Prostate gland (tissue), 2 donors: ENCODE results near the gene POC1B. TPM values are rescaled to one million over a fixed set of nuclear protein-coding genes. Genes with fewer than 3 reads are reported as not detected.

Experiments
- DNase-seq: peaks from one replicate; pipeline ENCODE4 v3.0.0-alpha.2; 2019; ENCODE audit warnings: low spot score
- H3K27ac ChIP-seq, 2 donors: fragments of 200-600 bp; sonication (generic); 2 replicates each; pipeline ENCODE4 v1.5.1; 2017 to 2019
- H3K27me3 ChIP-seq: fragments of 200-600 bp; sonication (generic); replicated peaks from 2 replicates; pipeline ENCODE4 v1.5.1; 2019; ENCODE audit not compliant: insufficient read depth
- H3K36me3 ChIP-seq, 2 donors: fragments of 200-600 bp; sonication (generic); 1 replicate in 1 of 2; 2 replicates in 1 of 2; pipeline versions ENCODE4 v1.5.1 to v1.8.1; 2017 to 2019
- H3K4me1 ChIP-seq: fragments of 200-600 bp; sonication (generic); replicated peaks from 2 replicates; pipeline ENCODE4 v1.5.1; 2019
- H3K4me3 ChIP-seq, 2 donors: fragments of 200-600 bp; sonication (generic); 2 replicates each; pipeline ENCODE4 v1.5.1; 2017 to 2019
- H3K9me3 ChIP-seq: fragments of 200-600 bp; sonication (generic); 2 replicates; pipeline ENCODE4 v1.5.1; 2017
- CTCF ChIP-seq, 4 experiments: fragments of 200-600 bp in 2 of 4; fragments of 450-650 bp in 2 of 4; sonication (generic) in 2 of 4; IDR thresholded peaks; 1 replicate in 3 of 4; 2 replicates in 1 of 4; pipeline ENCODE4 v1.5.1; 2016 to 2019; ENCODE audit warnings: antibody characterized with exemption in 4 of 4, mild to moderate bottlenecking in 2 of 4, moderate library complexity in 2 of 4
- POLR2A ChIP-seq: fragments of 450-650 bp; IDR thresholded peaks from one replicate; pipeline ENCODE4 v1.6.1; 2016; ENCODE audit warnings: antibody characterized with exemption, mild to moderate bottlenecking
- POLR2AphosphoS5 ChIP-seq: sonication (generic); formaldehyde crosslinking; IDR thresholded peaks from one replicate; pipeline ENCODE4 v1.6.1; 2017; ENCODE audit warnings: antibody characterized with exemption
- WGBS: methylation state at CpG from one replicate; pipeline ENCODE4 v1.1.5; 2018; 5-methylcytosine and 5-hydroxymethylcytosine counted together
- intact Hi-C: fragments of 100-400 bp; cut with DNase I; formaldehyde crosslinking; loops from one replicate; pipeline ENCODE4 v1.14.2; 2022
- total RNA-seq, 2 donors: library from RNA; depleted of rRNA; stranded (reverse); fragments of >200 nt; gene quantifications; one replicate each; pipeline ENCODE4 v1.1.0, GENCODE V29; 2016

The POC1B gene
- total RNA-seq, 2 donors from 2014 or later: 11.1 to 15.8 TPM

- DNase-seq: no peak
- no peak overlapping the region for H3K27ac ChIP-seq
- no peaks in the 10 kb centered on the region for H3K27me3 ChIP-seq
- H3K36me3 ChIP-seq: no peaks in the 10 kb centered on the region
- intact Hi-C loops: no loop called here
- H3K9me3 ChIP-seq: no peaks in the 10 kb centered on the region
- 94% methylated on average over 3 of the region's 3 CpGs for WGBS
- TF ChIP-seq CTCF (IDR thresholded peaks at IDR 0.05) (no peak), POLR2AphosphoS5 (no peak), POLR2A (no peak)
- peaks cover 5% of the 10 kb centered on the region for H3K4me1 ChIP-seq
- no peak overlapping the region for H3K4me3 ChIP-seq
These were observed 139.7 kb downstream of the POC1B start for GRCh38 chr12:89386138-89386537.

GRCh38 chr12:89384807-89385206 is 141.0 kb downstream of the POC1B start:
- Histone ChIP-seq H3K36me3 (no peaks in the 10 kb centered on the region), H3K4me1 (peaks cover 5% of the 10 kb centered on the region), H3K4me3 (no peak overlapping the region), H3K9me3 (no peaks in the 10 kb centered on the region), H3K27me3 (no peaks in the 10 kb centered on the region), H3K27ac (peak overlapping the region; percentile 30 to 44)
- WGBS: 37% methylated on average over 3 of the region's 3 CpGs
- intact Hi-C loops: loop anchor here (5.0 kb wide), 1 partner anchor 1253 kb away; no protein-coding TSS in a partner anchor
- TF ChIP-seq POLR2AphosphoS5: no peak
- TF ChIP-seq POLR2A: no peak
- TF ChIP-seq CTCF (IDR thresholded peaks at IDR 0.05): no peak
- no peak for DNase-seq

GRCh38 chr12:89384050-89384758 is 141.6 kb downstream of the POC1B start:
- whole genome bisulfite sequencing: 9% methylated on average over 8 of the region's 8 CpGs
- peak; percentile 60 for DNase-seq
- H3K27ac ChIP-seq: peak overlapping the region; percentile 30 to 44
- H3K27me3 ChIP-seq: no peaks in the 10 kb centered on the region
- no peaks in the 10 kb centered on the region for H3K36me3 ChIP-seq
- TF ChIP-seq CTCF (IDR thresholded peaks at IDR 0.05) (no peak), POLR2A (no peak), POLR2AphosphoS5 (peak; percentile 59)
- H3K9me3 ChIP-seq: no peaks in the 10 kb centered on the region
- H3K4me1 ChIP-seq: peaks cover 5% of the 10 kb centered on the region
- H3K4me3 ChIP-seq: no peak overlapping the region
- intact Hi-C loops: loop anchor here (5.0 kb wide), 1 partner anchor 1252 kb away; no protein-coding TSS in a partner anchor

- H3K27ac ChIP-seq: peak overlapping the region; percentile 15 to 44
These were observed 142.4 kb downstream of the POC1B start for GRCh38 chr12:89383235-89384049.

More at GRCh38 chr12:89383235-89384049, 142.4 kb downstream of the POC1B start:
- Histone ChIP-seq H3K36me3 (no peaks in the 10 kb centered on the region), H3K9me3 (no peaks in the 10 kb centered on the region), H3K27me3 (no peaks in the 10 kb centered on the region), H3K4me3 (no peak overlapping the region), H3K4me1 (peaks cover 5% of the 10 kb centered on the region)
- 60% methylated on average over 6 of the region's 6 CpGs for WGBS
- TF ChIP-seq POLR2AphosphoS5: no peak
- TF ChIP-seq CTCF (IDR thresholded peaks at IDR 0.05): no peak
- no peak for TF ChIP-seq POLR2A
- no peak for DNase-seq
- intact Hi-C loops: loop anchor here (5.0 kb wide), 1 partner anchor 1251 kb away; no protein-coding TSS in a partner anchor
